GM18909 (cell line): ENCODE measurements around the gene MYOC.
"Not testable (repeated sequence)": the region's sequence is repeated elsewhere in the genome, so short reads cannot be mapped to it uniquely, and the experiment has no call there.

Experiments
- ATAC-seq: cut with Tn5 transposase; IDR thresholded peaks from one replicate; pipeline ENCODE4 v1.9.1; 2021; ENCODE audit warnings: mild to moderate bottlenecking; ENCODE audit not compliant: unreplicated experiment, poor library complexity

Gene MYOC

DNA sequence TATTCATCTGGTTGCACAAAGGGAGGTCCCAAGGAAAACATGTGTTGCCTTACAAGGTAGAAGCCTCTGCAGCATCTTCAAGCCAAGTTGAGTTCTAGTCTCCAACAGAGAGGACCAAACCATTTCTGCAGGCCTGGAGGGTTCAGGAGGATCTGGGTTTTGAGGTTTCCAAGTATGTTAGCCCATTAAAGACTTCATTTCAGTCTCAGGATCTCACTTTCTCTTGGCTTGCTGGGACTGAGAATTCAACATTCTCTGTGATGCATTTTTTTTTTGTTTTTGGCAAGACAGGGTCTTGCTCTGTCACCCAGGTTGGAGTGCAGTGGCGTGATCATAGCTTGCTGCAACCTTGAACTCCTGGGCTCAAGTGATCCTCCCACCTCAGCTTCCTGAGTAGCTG lies 39.2 kb downstream of the MYOC start:
- no peak for ATAC-seq

DNA sequence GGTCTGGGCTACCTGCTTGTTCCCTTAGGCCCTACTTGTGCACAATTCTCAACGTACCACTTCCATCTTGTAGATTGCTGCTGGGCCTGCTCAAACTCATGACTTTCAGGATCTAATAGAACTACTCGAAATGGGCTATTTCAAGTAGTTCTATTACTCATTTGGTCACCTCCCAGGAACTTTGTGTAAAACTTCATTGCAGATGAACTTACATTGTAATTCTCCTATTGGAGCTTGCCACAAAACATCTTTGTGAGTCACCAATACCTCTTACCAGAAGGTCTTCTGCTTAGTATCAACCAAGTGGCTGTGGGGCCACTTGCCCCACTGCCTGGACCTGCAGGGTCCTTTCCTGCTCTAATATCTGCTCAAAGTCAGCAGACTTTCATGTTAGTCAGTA lies 41.2 kb downstream of the MYOC start:
- ATAC-seq = no peak

DNA sequence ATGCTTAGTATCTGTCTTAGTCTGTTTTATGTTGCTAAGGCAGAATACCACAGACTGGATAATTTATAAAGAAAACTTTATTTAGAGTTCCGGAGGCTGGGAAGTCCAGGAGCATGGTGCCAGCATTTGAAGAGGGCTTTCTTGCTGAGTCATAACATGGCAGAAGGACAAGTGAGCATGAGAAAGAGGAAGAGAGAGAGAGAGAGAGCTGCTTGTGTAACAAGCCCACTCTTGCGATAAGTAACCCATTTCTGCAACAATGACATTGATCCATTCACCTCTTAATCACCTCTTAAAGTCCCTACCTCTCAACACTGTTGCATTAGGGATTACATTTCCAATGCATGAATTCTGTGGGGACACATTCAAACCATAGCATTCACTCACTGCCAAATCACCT lies 42.1 kb downstream of the MYOC start:
- peak; percentile 61 for ATAC-seq

DNA sequence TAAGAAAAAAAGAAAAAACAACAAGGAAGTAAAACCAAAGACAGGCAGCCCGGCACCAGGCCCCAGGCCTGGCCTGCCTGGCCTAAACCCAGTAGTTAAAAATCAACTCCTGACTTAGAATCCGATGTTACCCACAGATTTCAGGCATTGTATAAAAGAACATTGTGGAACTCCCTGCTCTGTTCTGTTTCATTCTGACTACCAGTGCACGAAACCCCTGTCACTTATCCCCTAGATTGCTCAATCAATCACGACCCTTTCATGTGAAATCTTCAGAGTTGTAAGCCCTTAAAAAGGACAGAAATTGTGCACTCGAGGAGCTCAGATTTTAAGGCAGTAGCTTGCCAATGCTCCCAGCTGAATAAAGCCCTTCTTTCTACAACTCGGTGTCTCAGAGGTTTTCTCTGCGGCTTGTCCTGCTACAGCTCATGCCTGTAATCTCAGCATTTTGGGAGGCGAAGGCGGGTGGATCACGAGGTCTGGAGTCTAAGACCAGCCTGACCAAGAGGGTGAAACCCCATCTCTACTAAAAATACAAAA lies 46.0 kb downstream of the MYOC start:
- peak; percentile 57 for ATAC-seq

DNA sequence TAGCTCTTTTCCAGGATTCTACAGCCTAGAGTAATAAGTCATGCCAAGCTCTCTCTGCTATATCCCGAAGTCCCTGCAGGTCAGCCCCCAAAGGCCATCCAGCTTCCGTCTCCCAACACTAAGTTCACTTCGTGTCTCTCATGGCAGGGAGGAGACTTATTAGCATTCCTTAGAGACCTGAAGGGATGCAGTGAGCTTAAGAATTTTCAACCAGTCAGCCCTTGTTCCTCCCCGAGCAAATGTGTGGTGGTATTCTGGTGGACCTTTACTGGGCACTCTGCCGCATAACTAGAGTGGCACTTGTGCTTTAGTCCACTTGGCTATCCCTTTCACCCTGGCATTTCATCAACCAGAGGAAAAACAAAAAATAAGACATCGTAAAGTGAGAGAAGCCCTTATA lies 49.4 kb downstream of the MYOC start:
- ATAC-seq = not testable (repeated sequence)

DNA sequence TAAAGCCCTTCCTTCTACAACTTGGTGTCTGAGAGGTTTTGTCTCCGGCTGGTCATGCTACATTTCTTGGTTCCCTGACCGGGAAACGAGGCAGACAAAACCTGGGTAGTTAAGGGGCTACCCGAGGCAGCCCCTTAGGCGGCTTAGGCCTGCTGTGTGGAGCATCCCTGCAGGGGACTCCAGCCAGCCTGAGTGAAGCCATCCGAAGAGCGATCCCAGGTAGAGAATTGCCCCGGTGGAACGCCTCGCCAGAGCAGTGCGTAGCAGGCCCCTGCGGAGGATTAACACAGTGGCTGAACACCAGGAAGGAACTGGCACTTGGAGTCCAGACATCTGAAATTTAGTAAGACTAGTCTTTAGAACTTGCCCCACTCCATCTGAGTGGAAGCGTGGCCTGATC lies 51.6 kb downstream of the MYOC start:
- no peak for ATAC-seq

DNA sequence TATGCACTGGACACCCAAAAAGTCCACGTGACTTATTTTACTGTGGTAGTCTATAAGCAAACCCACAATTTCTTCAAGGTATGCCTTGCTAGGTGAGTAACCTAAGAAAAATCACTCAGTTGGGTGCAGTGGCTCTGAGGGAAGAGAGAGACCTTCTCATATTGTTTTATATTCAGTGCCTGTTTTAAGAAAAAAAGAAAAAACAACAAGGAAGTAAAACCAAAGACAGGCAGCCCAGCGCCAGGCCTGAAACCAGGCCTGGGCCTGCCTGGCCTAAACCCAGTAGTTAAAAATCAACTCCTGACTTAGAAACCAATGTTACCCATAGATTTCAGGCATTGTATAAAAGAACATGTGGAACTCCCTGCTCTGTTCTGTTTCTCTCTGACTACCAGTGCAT lies 52.2 kb downstream of the MYOC start:
- ATAC-seq = not testable (repeated sequence)

DNA sequence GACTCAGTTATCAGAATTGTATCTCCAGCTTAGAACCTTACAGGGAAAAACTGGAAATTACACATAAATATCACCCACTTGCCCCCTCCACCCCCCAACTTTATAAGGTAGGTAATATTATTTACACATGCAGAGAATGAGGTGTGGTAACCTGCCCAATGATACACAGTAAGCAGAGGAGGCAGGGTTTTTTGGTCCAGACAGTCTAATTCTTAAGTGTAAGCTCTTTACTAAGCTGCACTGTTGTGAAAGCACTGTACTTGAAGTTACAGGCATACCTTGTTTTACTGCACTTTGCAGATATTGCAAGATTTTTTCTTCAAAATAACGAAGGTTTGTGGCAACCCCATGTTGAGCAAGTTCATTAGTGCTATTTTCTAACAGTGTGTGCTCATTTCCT lies 55.3 kb downstream of the MYOC start:
- no peak for ATAC-seq

DNA sequence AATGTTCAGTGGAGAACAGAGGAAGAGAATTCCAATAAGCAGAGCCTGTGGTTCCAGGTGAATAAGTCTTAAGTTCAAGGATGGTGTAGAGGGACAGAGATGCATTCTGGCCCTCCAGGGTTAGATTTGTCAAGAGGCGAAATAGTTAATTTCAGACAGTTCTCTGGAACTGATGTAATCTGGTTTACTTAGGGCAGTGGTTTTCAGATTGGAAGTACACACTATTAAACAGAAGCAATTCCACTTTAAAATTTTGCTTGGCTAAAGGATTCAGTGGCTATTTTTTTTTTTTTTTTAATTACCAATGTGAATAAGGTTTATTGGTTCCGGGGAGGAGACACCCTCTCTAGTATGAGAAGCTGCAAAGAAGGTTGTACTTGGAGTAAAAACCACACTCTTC lies 55.8 kb downstream of the MYOC start:
- no peak for ATAC-seq

DNA sequence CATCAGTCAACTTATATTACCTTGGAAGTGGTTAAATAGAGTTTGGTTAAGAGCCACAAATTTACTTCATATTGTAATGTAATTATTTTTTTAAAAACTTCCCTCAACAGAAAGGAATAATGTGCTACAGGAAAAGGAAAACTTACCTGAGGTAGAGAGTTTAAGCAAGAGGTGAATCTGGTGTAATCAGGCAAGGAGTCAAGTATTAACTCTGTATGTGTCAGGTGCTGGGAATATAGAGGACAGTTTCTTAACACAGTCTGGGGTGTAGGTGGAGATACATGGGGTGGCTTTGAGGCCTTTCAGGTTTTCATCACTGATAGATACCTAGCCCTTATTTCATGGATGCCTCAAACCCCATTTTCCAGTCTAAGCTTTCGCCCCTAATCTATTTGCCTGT lies 56.4 kb downstream of the MYOC start:
- no peak for ATAC-seq

DNA sequence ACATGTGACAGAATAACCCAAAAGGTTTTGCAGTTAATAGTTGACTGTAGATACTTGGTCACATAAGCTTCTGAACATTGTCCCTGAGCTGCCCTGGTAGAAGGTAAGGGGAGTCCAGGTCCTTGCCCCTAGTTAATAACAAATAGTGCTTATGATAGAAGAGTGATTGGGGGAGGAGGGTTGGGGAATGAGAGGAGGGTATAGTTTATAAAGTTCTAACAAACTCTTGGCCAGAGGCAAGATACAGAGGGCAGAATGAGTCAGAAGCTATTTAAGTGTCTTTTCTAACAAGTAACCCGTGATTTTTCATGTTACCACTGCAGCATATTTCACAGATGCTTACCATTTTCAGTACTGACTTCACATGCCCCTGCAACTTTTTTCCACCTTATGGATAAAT lies 57.2 kb downstream of the MYOC start:
- no peak for ATAC-seq

DNA sequence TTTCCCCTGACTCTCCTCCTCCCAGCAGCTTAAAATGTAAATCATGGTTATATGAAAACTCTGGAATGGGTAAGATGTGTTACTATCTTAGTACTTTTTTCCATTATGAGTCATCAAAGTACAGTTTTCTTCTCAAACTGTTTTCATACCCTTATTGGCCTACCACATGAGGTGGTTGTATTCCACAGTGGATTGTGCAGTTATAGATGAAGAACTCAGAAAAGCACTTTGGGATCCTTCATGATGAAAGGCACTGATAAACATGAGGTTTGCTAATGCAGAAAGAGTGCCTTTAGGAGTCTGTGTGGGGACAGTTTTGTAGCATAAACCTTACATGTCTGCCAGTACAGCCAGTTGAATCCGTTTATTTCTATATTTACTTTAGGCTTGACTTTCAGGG lies 62.5 kb downstream of the MYOC start:
- ATAC-seq = no peak

DNA sequence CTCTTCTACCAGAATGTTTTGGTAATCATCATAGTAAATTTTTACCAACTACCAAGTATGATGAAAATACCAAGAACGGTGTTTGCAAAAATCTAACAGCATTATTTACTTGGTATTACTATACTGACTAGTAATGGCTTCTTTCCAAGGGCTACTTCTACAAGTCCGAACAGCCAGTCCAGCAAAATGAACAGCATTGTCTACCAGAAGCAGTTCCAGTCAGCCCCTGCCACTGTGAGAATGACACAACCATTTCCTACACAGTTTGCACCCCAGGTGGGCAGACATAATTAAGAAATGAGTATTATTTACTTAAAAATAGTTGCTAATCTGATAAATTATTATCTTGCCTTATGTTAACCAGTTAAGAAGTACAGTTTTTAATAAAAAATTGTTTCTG lies 64.3 kb downstream of the MYOC start:
- no peak for ATAC-seq

DNA sequence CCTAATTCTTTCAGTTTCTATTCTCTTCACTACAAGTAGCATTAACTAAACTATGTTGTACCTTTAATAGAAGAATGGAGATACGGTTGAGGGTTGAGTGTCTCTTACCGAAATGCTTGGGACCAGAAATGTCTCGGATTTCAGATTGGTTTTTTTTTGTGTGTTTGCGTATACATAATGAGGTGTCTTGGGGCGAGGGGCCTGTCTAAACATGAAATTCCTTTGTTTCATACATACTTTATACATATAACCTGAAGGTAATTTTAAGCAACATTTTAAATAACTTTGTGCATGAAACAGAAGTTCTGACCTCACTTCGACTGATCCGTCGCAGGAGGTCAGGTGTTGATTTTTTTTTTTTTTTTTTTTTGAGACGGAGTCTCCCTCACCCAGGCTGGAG lies 66.8 kb downstream of the MYOC start:
- no peak for ATAC-seq
